ENCODE data around the gene EEF1A2.

DNA sequence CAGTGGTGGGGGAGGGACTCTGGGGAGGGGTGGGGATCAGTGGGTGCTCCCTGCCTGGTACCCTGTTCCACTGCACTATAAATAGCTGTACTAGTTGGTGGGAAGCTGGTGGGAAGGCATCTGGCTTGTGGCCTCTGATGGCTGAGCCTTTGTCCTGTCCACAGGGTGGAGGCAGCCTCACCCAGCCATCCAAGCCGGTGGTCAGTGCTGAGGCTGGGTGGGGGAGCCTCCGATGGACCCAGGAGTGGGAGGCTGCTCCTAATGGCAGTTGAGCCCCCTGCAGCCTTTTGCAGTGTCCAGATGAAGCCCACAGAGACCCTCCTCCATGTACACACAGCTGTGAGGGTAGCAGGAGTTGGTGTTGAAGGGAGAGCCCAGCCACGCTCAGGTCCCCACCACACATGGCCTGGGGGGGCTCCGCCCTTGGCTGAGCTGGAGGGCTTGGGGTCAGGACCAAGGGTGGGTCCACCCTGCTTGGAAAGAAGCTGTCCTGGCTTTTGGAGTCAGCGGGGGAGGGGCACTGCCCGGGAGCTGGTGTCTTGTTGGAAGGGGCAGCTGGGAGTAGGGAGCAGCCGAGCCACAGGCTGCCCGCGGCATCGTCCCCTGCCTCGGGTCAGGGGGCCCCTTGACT, 24.2 kb upstream of the EEF1A2 start:
- TF ChIP-seq, protein P1, sequence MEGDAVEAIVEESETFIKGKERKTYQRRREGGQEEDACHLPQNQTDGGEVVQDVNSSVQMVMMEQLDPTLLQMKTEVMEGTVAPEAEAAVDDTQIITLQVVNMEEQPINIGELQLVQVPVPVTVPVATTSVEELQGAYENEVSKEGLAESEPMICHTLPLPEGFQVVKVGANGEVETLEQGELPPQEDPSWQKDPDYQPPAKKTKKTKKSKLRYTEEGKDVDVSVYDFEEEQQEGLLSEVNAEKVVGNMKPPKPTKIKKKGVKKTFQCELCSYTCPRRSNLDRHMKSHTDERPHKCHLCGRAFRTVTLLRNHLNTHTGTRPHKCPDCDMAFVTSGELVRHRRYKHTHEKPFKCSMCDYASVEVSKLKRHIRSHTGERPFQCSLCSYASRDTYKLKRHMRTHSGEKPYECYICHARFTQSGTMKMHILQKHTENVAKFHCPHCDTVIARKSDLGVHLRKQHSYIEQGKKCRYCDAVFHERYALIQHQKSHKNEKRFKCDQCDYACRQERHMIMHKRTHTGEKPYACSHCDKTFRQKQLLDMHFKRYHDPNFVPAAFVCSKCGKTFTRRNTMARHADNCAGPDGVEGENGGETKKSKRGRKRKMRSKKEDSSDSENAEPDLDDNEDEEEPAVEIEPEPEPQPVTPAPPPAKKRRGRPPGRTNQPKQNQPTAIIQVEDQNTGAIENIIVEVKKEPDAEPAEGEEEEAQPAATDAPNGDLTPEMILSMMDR (IDR thresholded peaks at IDR 0.05; ENCODE audit: low read depth, low read length, poor library complexity, severe bottlenecking), result no peak
- no peak for TF ChIP-seq EZH2phosphoT487 (IDR thresholded peaks at IDR 0.05; ENCODE audit: borderline replicate concordance, low read length)
